MM.1S (cell line): ENCODE data around the gene HSPA1L.

Experiments used
- CTCF ChIP-seq: fragments of 300-600 bp; sonication (generic); IDR thresholded peaks from 2 replicates; pipeline ENCODE4 v1.5.1; 2016; ENCODE audit warnings: antibody characterized with exemption, low read length, mixed read lengths
- EZH2 ChIP-seq: fragments of 300-600 bp; sonication (generic); optimal IDR thresholded peaks from 2 replicates; pipeline ENCODE3; 2017; ENCODE audit warnings: low read depth, mild to moderate bottlenecking, antibody characterized with exemption, low read length, mixed read lengths

DNA sequence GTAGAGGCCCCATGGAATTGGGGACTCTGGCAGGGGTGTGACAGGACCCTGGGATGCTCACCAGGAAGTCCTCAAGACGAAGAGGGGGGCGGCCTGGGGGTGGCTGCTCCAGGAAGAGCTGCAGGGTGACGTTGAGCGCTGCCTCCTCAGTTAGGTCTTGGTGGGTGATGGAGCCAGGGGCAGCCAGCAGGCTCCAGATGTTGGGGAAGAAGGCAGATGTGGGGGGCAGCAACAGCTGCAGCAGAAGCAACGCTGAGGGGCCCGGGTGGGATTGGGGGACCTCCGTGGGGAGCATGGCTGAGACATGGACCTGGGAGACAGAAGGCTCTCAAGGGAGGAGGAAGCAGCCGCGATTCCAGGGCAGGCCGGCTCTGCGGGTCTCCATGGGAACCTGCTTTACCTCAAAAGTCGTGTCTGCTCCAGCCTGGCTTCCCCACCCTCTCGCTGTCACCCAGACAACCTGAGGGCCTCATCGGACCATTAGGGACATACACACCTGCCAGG is 38.5 kb downstream of the HSPA1L start:
- TF ChIP-seq CTCF (no peak), EZH2 (no peak)
